OCI-LY7 (cell line): ENCODE results near the gene GAS2L2.

Source experiments
- CTCF ChIP-seq: fragments of 200-600 bp; sonication (generic); conservative IDR thresholded peaks from 2 replicates; pipeline ENCODE4 v1.5.1; 2014; ENCODE audit warnings: mild to moderate bottlenecking, antibody characterized with exemption, low read length, moderate library complexity, mixed read lengths
- EZH2phosphoT487 ChIP-seq: fragments of 200-600 bp; sonication (generic); IDR thresholded peaks from 2 replicates; pipeline ENCODE4 v1.6.1; 2018; ENCODE audit warnings: low read depth, borderline replicate concordance, mild to moderate bottlenecking, mixed run types, antibody characterized with exemption, low read length, moderate library complexity, mixed read lengths

GRCh38 chr17:35750526-35751395 lies 2.3 kb downstream of the GAS2L2 start:
- TF ChIP-seq CTCF (no peak), EZH2phosphoT487 (no peak)
